ENCODE results near the gene C10orf62.
A peak's percentile ranks its signal among the peaks of the same experiment; 100 is the strongest.

Gene C10orf62

GRCh38 chr10:97584798-97585438, 4.6 kb upstream of the C10orf62 start:
- TF ChIP-seq CTCF (IDR thresholded peaks at IDR 0.05), result no peak
- no peak for DNase-seq (ENCODE audit: low spot score)
- no peak overlapping the region for H3K4me3 ChIP-seq
- H3K27ac ChIP-seq, result peak overlapping the region in 1 of 2 donors; percentile 63

GRCh38 chr10:97585439-97585811, 4.1 kb upstream of the C10orf62 start:
- H3K27ac ChIP-seq, result peak overlapping the region in 1 of 2 donors; percentile 63
- no peak for DNase-seq (ENCODE audit: low spot score)
- no peak for TF ChIP-seq CTCF (IDR thresholded peaks at IDR 0.05)

GRCh38 chr10:97587183-97587582, 2.3 kb upstream of the C10orf62 start:
- DNase-seq (ENCODE audit: low spot score), result no peak
- no peak overlapping the region for H3K27ac ChIP-seq
- no peak overlapping the region for H3K4me3 ChIP-seq
- no peak for TF ChIP-seq CTCF (IDR thresholded peaks at IDR 0.05)

More at GRCh38 chr10:97585439-97585811, 4.1 kb upstream of the C10orf62 start:
- H3K4me3 ChIP-seq, result no peak overlapping the region

GRCh38 chr10:97590082-97590747, 694 bp downstream of the C10orf62 start:
- Histone ChIP-seq H3K4me3 (no peak overlapping the region), H3K27ac (no peak overlapping the region)
- DNase-seq (ENCODE audit: low spot score), result no peak
- no peak for TF ChIP-seq CTCF (IDR thresholded peaks at IDR 0.05)

- Histone ChIP-seq H3K27ac (no peak overlapping the region), H3K4me3 (no peak overlapping the region)
- TF ChIP-seq CTCF (IDR thresholded peaks at IDR 0.05), result no peak
- DNase-seq (ENCODE audit: low spot score), result no peak
Measured at GRCh38 chr10:97590748-97591495, 1.4 kb downstream of the C10orf62 start.

- no peak for TF ChIP-seq CTCF (IDR thresholded peaks at IDR 0.05)
- no peak for DNase-seq (ENCODE audit: low spot score)
- H3K27ac ChIP-seq, result peak overlapping the region; percentile 25 to 92
- H3K4me3 ChIP-seq, result no peak overlapping the region
Measured at GRCh38 chr10:97593421-97593820, 3.9 kb downstream of the C10orf62 start.

Data from coronary artery (tissue), 2 donors.